ENCODE data around the gene UFSP2.

Gene UFSP2

GRCh38 chr4:185351691-185352090 is 74.1 kb downstream of the UFSP2 start:
- DNase-seq (ENCODE audit: low read depth), result no peak

All from stimulated activated CD8-positive, alpha-beta memory T cell treated with anti-CD3 and anti-CD28 coated beads, Interleukin-4, amount 100 ng/mL, for 24 hours (primary cell).